ENCODE results near the gene RESP18. TPM values are rescaled to one million over a fixed set of nuclear protein-coding genes. Genes with fewer than 3 reads are reported as not detected.
A peak's percentile ranks its signal among the peaks of the same experiment; 100 is the strongest.

RESP18 gene
- total RNA-seq, 1 donor from 2014 or later: not detected

GRCh38 chr2:219308142-219309101 is 24.1 kb downstream of the RESP18 start:
- no peak for TF ChIP-seq CTCF (IDR thresholded peaks at IDR 0.05; ENCODE audit: unreplicated experiment)
- Mint-ChIP-seq H3K9me3 (no peaks in the 10 kb centered on the region), H3K27me3 (ENCODE audit: low read depth) (peaks cover 83% of the 10 kb centered on the region), H3K27ac (no peak overlapping the region), H3K36me3 (no peaks in the 10 kb centered on the region), H3K4me1 (peaks cover 1% of the 10 kb centered on the region), H3K4me3 (peak overlapping the region; percentile 13)
- DNase-seq (ENCODE audit: low spot score in 2 of 2, unreplicated experiment in 2 of 2): peak; percentile 75 to 88

DNA sequence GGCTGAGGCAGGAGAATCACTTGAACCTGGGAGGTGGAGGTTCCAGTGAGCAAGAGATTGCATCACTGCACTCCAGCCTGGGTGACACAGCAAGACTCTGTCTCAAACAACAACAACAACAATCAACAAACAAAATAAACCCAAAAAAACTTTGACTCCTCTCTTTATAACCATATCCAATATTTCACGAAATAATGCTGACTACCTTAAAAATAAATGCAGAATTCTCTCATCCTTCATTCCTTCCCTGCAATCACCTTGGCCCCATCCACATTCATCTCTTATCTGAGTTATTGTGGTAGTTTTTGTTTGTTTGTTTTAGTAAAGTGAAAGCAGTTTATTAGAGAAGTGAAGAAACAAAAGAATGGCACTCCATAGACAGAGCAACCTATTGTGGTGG is 26.5 kb downstream of the RESP18 start:
- no peak for DNase-seq (ENCODE audit: low spot score in 2 of 2, unreplicated experiment in 2 of 2)
- H3K4me3 Mint-ChIP-seq: no peak overlapping the region
- H3K27ac Mint-ChIP-seq: no peak overlapping the region
- no peaks in the 10 kb centered on the region for H3K36me3 Mint-ChIP-seq
- H3K27me3 Mint-ChIP-seq (ENCODE audit: low read depth): peaks cover 95% of the 10 kb centered on the region
- H3K9me3 Mint-ChIP-seq: no peaks in the 10 kb centered on the region
- no peak for TF ChIP-seq CTCF (IDR thresholded peaks at IDR 0.05; ENCODE audit: unreplicated experiment)
- peaks cover 1% of the 10 kb centered on the region for H3K4me1 Mint-ChIP-seq

- peaks cover 97% of the 10 kb centered on the region for H3K27me3 Mint-ChIP-seq (ENCODE audit: low read depth)
- no peak overlapping the region for H3K4me3 Mint-ChIP-seq
- no peaks in the 10 kb centered on the region for H3K9me3 Mint-ChIP-seq
- H3K36me3 Mint-ChIP-seq: no peaks in the 10 kb centered on the region
- no peaks in the 10 kb centered on the region for H3K4me1 Mint-ChIP-seq
- TF ChIP-seq CTCF (IDR thresholded peaks at IDR 0.05; ENCODE audit: unreplicated experiment): no peak
- no peak overlapping the region for H3K27ac Mint-ChIP-seq
- DNase-seq (ENCODE audit: low spot score in 2 of 2, unreplicated experiment in 2 of 2): no peak
Measured at GRCh38 chr2:219304223-219304622, 28.3 kb downstream of the RESP18 start.

GRCh38 chr2:219302412-219302968 is 30.1 kb downstream of the RESP18 start:
- DNase-seq (ENCODE audit: low spot score in 2 of 2, unreplicated experiment in 2 of 2): no peak
- no peak overlapping the region for H3K4me3 Mint-ChIP-seq
- peaks cover 92% of the 10 kb centered on the region for H3K27me3 Mint-ChIP-seq (ENCODE audit: low read depth)
- H3K4me1 Mint-ChIP-seq: no peaks in the 10 kb centered on the region
- TF ChIP-seq CTCF (IDR thresholded peaks at IDR 0.05; ENCODE audit: unreplicated experiment): no peak
- no peaks in the 10 kb centered on the region for H3K9me3 Mint-ChIP-seq
- H3K36me3 Mint-ChIP-seq: no peaks in the 10 kb centered on the region
- H3K27ac Mint-ChIP-seq: no peak overlapping the region

GRCh38 chr2:219300022-219300421 is 32.5 kb downstream of the RESP18 start:
- Mint-ChIP-seq H3K27ac (no peak overlapping the region), H3K36me3 (no peaks in the 10 kb centered on the region), H3K4me1 (peaks cover 2% of the 10 kb centered on the region), H3K27me3 (ENCODE audit: low read depth) (peaks cover 82% of the 10 kb centered on the region), H3K4me3 (no peak overlapping the region), H3K9me3 (no peaks in the 10 kb centered on the region)
- no peak for TF ChIP-seq CTCF (IDR thresholded peaks at IDR 0.05; ENCODE audit: unreplicated experiment)
- no peak for DNase-seq (ENCODE audit: low spot score in 2 of 2, unreplicated experiment in 2 of 2)
